K562 (cell line): ENCODE data around the gene CHD6. TPM values are rescaled to one million over a fixed set of nuclear protein-coding genes. Genes with fewer than 3 reads are reported as not detected.

Experiments used
- ATAC-seq: fragments of 200-7000 bp; cut with Tn5 transposase; 3 replicates; pipeline ENCODE4 v1.9.1; 2020; ENCODE audit warnings: moderate library complexity
- BruUV-seq: library from RNA; stranded (reverse); fragments of 400-500 nt; replicated peaks from 2 replicates; lab custom pipeline; 2021; lab: Mats Ljungman, UMichigan
- CTCF ChIA-PET: fragments of 300-600 bp; formaldehyde crosslinking; extraction: SDS; loops from one replicate; lab custom pipeline; 2021; ENCODE audit warnings: low intra/inter-chr PET ratio; lab: Yijun Ruan, JAX
- POLR2A ChIA-PET: fragments of 300-600, 350-650 bp; sonication (Branson Sonifier 250); formaldehyde crosslinking; extraction: SDS; loops from one replicate; lab custom pipeline; 2021; ENCODE audit warnings: antibody characterized with exemption, inconsistent platforms; lab: Yijun Ruan, JAX
- DNase-seq, 4 experiments: peaks; one replicate each; pipeline versions ENCODE4 v3.0.0 to v3.0.0-alpha.2; 2011 to 2018; ENCODE audit warnings: low spot score in 3 of 4, mixed read lengths in 3 of 4; ENCODE audit errors: extremely low read depth in 1 of 4
- FAIRE-seq: peaks from 2 replicates; lab custom pipeline; 2011; peaks lifted over from hg19 to GRCh38; lab: Jason Lieb, UNC
- H2AFZ ChIP-seq: 2 replicates; pipeline ENCODE4 v1.6.0; 2011; ENCODE audit warnings: low read depth, low read length, control low read depth, inconsistent platforms
- H3K27ac ChIP-seq: fragments of 200-600 bp; 3 replicates; pipeline ENCODE4 v1.8.0; 2011; ENCODE audit warnings: low read depth, mild to moderate bottlenecking, control low read depth, inconsistent platforms, low read length, moderate library complexity, mixed read lengths; ENCODE audit errors: extremely low read depth
- H3K27me3 ChIP-seq, 2 experiments: fragments of 300-600 bp in 1 of 2; 2 replicates in 1 of 2; 3 replicates in 1 of 2; pipeline versions ENCODE4 v1.6.0 to v1.8.0; 2011; ENCODE audit warnings: inconsistent platforms in 2 of 2, low read length in 2 of 2, mild to moderate bottlenecking in 1 of 2, mixed read lengths in 1 of 2, moderate library complexity in 1 of 2; ENCODE audit not compliant: control insufficient read depth in 2 of 2, insufficient read depth in 2 of 2
- H3K36me3 ChIP-seq: fragments of 300-600 bp; 3 replicates; pipeline ENCODE4 v1.8.0; 2011; ENCODE audit warnings: mild to moderate bottlenecking, low read length, inconsistent platforms; ENCODE audit not compliant: control insufficient read depth, insufficient read depth
- H3K4me1 ChIP-seq, 2 experiments: fragments of 200-600 bp in 1 of 2; replicated peaks in 1 of 2; 2 replicates in 1 of 2; 3 replicates in 1 of 2; pipeline versions ENCODE4 v1.5.1 to v1.8.0; 2011; ENCODE audit warnings: inconsistent platforms in 2 of 2, low read length in 2 of 2, mild to moderate bottlenecking in 1 of 2, mixed read lengths in 1 of 2, moderate library complexity in 1 of 2; ENCODE audit not compliant: control insufficient read depth in 2 of 2, insufficient read depth in 2 of 2
- H3K4me2 ChIP-seq: 2 replicates; pipeline ENCODE4 v1.6.1; 2011; ENCODE audit warnings: low read length, control low read depth, inconsistent platforms, mixed read lengths; ENCODE audit not compliant: insufficient read depth
- H3K4me3 ChIP-seq: fragments of 200-600 bp; sonication (generic), shearing (Covaris generic); 2 replicates; pipeline ENCODE4 v1.5.1; 2016; ENCODE audit warnings: control low read depth, inconsistent platforms
- H3K79me2 ChIP-seq: fragments of 200-600 bp; 3 replicates; pipeline ENCODE4 v1.8.0; 2011; ENCODE audit warnings: low read length, inconsistent platforms; ENCODE audit not compliant: control insufficient read depth, insufficient read depth
- H3K9ac ChIP-seq, 2 experiments: 2 replicates each; pipeline versions ENCODE4 v1.6.0 to v1.6.1; 2011; ENCODE audit warnings: low read depth in 2 of 2, low read length in 2 of 2, control low read depth in 1 of 2, inconsistent platforms in 1 of 2, mild to moderate bottlenecking in 1 of 2, mixed read lengths in 1 of 2; ENCODE audit not compliant: insufficient read depth in 1 of 2
- H3K9me1 ChIP-seq: one replicate; pipeline ENCODE4 v1.6.0; 2011; ENCODE audit warnings: inconsistent platforms, mild to moderate bottlenecking, low read length, moderate library complexity; ENCODE audit not compliant: control insufficient read depth, insufficient read depth
- H3K9me3 ChIP-seq: replicated peaks from 2 replicates; pipeline ENCODE4 v1.5.1; 2011; ENCODE audit warnings: low read depth, low read length, inconsistent platforms; ENCODE audit not compliant: control insufficient read depth, insufficient read depth
- H4K20me1 ChIP-seq: replicated peaks from 2 replicates; pipeline ENCODE4 v1.6.1; 2011; ENCODE audit warnings: low read length, inconsistent platforms, mixed read lengths; ENCODE audit not compliant: control insufficient read depth, insufficient read depth
- ARID1B ChIP-seq: fragments of 450-650 bp; IDR thresholded peaks from 2 replicates; pipeline ENCODE4 v1.6.1; 2016; ENCODE audit warnings: antibody characterized with exemption, mild to moderate bottlenecking, inconsistent platforms
- DIDO1 ChIP-seq: fragments of 450-650 bp; IDR thresholded peaks from 2 replicates; pipeline ENCODE4 v1.6.1; 2016; ENCODE audit warnings: low read depth, missing biosample characterization, missing genetic modification characterization
- EWSR1 ChIP-seq: fragments of 450-650 bp; IDR thresholded peaks from 2 replicates; pipeline ENCODE4 v1.6.1; 2018; ENCODE audit warnings: borderline replicate concordance, mild to moderate bottlenecking, low read depth, moderate library complexity; ENCODE audit not compliant: partially characterized antibody
- KDM1A ChIP-seq, 2 experiments: fragments of 450-650 bp; IDR thresholded peaks; 2 replicates each; pipeline ENCODE4 v1.6.1; 2016; ENCODE audit warnings: mild to moderate bottlenecking in 2 of 2
- MAZ ChIP-seq, 2 experiments: fragments of 450-650 bp in 1 of 2; sonication (generic) in 1 of 2; formaldehyde crosslinking; IDR thresholded peaks in 1 of 2; conservative IDR thresholded peaks in 1 of 2; 2 replicates each; pipeline versions ENCODE4 v1.4.0 to v1.5.0; 2020; ENCODE audit warnings: mild to moderate bottlenecking in 1 of 2, missing genetic modification reagents in 1 of 2
- MCM2 ChIP-seq: fragments of 450-650 bp; IDR thresholded peaks from 2 replicates; pipeline ENCODE4 v1.6.1; 2017; ENCODE audit warnings: low read depth, mild to moderate bottlenecking
- RFX5 ChIP-seq: IDR thresholded peaks from 2 replicates; pipeline ENCODE4 v1.6.1; 2011; ENCODE audit warnings: low read depth, mild to moderate bottlenecking, improper control_type of control experiment, low read length
- SETDB1 ChIP-seq: IDR thresholded peaks from one replicate; pipeline ENCODE4 v1.6.1; 2012; ENCODE audit warnings: low read length, control low read depth, inconsistent platforms
- TARDBP ChIP-seq: fragments of 450-650 bp; IDR thresholded peaks from 2 replicates; pipeline ENCODE4 v1.6.1; 2016
- TRIM28 ChIP-seq: fragments of 450-650 bp; IDR thresholded peaks from 2 replicates; pipeline ENCODE4 v1.6.1; 2017
- U2AF2 ChIP-seq: fragments of 200-400 bp; formaldehyde crosslinking; optimal IDR thresholded peaks from 2 replicates; pipeline ENCODE3; 2017; ENCODE audit warnings: low read depth, mild to moderate bottlenecking, low read length
- ZC3H4 ChIP-seq: sonication (generic); formaldehyde crosslinking; IDR thresholded peaks from 2 replicates; pipeline ENCODE4 v1.9.0; 2021; ENCODE audit warnings: missing genetic modification reagents, borderline replicate concordance
- ZNF175 ChIP-seq: fragments of 200-800 bp; sonication (Bioruptor generic); IDR thresholded peaks from 2 replicates; pipeline ENCODE4 v1.6.1; 2016; ENCODE audit warnings: low read depth, mild to moderate bottlenecking, missing genetic modification characterization, missing compliant biosample characterization
- ZNF282 ChIP-seq: sonication (generic); formaldehyde crosslinking; IDR thresholded peaks from 2 replicates; pipeline ENCODE4 v1.8.1; 2023; ENCODE audit warnings: missing genetic modification reagents
- ZNF830 ChIP-seq: fragments of 250-450 bp; sonication (Bioruptor Pico); IDR thresholded peaks from 2 replicates; pipeline ENCODE4 v1.5.0; 2021; ENCODE audit warnings: mild to moderate bottlenecking
- WGBS: fragments of 100-300 bp; shearing (Covaris generic); methylation state at CpG from one replicate; pipeline ENCODE4 v1.1.6; 2016; ENCODE audit warnings: low coverage, mixed read lengths; ENCODE audit not compliant: insufficient coverage; ENCODE audit errors: missing lambda C conversion rate; 5-methylcytosine and 5-hydroxymethylcytosine counted together
- in situ Hi-C: fragments of 300-500 bp; cut with MboI; formaldehyde crosslinking; loops from 4 replicates; pipeline ENCODE4 v1.15.0; 2018; ENCODE audit warnings: inconsistent platforms, mixed read lengths
- intact Hi-C: fragments of 100-400 bp; cut with micrococcal nuclease; formaldehyde crosslinking; loops from 2 replicates; pipeline ENCODE4 v1.14.2; 2022
- polyA plus RNA-seq, 8 experiments: library from polyadenylated mRNA; depleted of rRNA in 4 of 8; stranded (reverse) in 5 of 8; unstranded in 3 of 8; fragments of >200 nt; fragmentation: Nextera tagmentation in 2 of 8; fragmentation: Illumina TruSeq in 1 of 8; extraction: Ambion mirVana in 2 of 8; extraction: Trizol in 1 of 8; gene quantifications; 2 replicates each; pipeline versions ENCODE4 v1.2.1 to v1.2.3, GENCODE V29; 2011 to 2014; ENCODE audit warnings: inconsistent platforms in 1 of 8, missing spikeins in 1 of 8
- total RNA-seq, 7 experiments: library from RNA; depleted of rRNA in 6 of 7; stranded (reverse); fragments of >200 nt in 6 of 7; fragmentation: Illumina TruSeq in 2 of 7; extraction: Trizol in 2 of 7; gene quantifications; 2 replicates each; pipeline versions ENCODE4 v1.2.1 to v1.2.3, GENCODE V29; 2011 to 2021; ENCODE audit warnings: low replicate concordance in 1 of 7
- TF ChIP-seq, protein P1 (sequence below): fragments of 200-800 bp; sonication (Bioruptor generic); IDR thresholded peaks from 2 replicates; pipeline ENCODE4 v1.6.1; 2016; ENCODE audit warnings: missing genetic modification characterization, missing compliant biosample characterization
- TF ChIP-seq, protein P2 (sequence below): fragments of 250-450 bp; sonication (Bioruptor Pico); IDR thresholded peaks from 2 replicates; pipeline ENCODE4 v1.5.0; 2020; ENCODE audit warnings: mild to moderate bottlenecking

The CHD6 gene
- total and polyA plus RNA-seq, 9 of the 15 experiments (the other 6 are each of a cell fraction or from before 2014, with no cell fraction given) = 3.9 to 24.2 (median 12.8) TPM

DNA sequence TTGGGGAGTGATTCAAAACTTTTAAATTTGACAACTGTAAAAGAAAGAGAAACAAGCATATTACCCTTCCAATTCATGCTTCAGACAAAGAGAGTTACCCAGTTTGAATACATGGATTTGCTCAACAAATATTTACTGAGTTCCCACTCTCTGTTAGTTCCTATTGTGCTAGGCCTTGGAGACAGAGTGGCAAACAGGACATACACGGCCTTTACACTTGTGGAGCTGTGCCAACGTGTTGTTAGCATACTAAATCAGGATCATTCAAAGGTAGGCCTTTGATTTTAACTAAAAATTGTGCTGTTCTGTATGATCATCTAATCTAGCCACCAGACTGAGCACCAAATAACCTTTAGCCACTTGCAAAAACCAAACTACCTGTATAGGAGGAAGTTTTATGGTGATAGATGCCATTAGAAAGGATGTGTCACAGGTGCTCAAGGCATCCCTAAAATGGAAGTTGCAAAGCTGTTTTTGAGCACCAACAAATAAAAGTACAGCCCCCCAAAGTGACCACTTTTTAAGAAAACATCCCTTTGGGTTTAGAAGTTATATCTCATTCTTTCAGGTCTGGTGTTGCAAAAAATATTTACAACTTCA lies 84.5 kb downstream of the CHD6 start:
- Histone ChIP-seq H3K36me3 (peaks cover 16% of the 10 kb centered on the region), H3K9ac (no peak overlapping the region), H3K4me2 (no peak overlapping the region), H2AFZ (no peak overlapping the region), H3K27ac (no peak overlapping the region), H3K27me3 (no peaks in the 10 kb centered on the region), H3K79me2 (peaks cover 19% of the 10 kb centered on the region), H3K4me3 (no peak overlapping the region), H4K20me1 (no peaks in the 10 kb centered on the region), H3K9me3 (peaks cover 10% of the 10 kb centered on the region), H3K9me1 (no peaks in the 10 kb centered on the region), H3K4me1 (peaks cover 0 to 8% of the 10 kb centered on the region in 2 experiments; a peak in 2 of 5 replicates)
- FAIRE-seq (no peak), ATAC-seq (no peak), DNase-seq (no peak)
- intact Hi-C loops (no loop called here), in situ Hi-C loops (no loop called here)
- ChIA-PET CTCF (no interaction called here), POLR2A (interaction anchor here (3.3 kb wide), 1 partner anchor 8 kb away, joined by 15 read pairs; no protein-coding TSS in a partner anchor)
- BruUV-seq = no TSS peak
- WGBS = 42% methylated on average over 2 of the region's 2 CpGs
- no peak for TF ChIP-seq MAZ (CRISPR knock-in tag; conservative IDR thresholded peaks at IDR 0.05 in 1 of 2, IDR thresholded peaks at IDR 0.05 in 1 of 2)
- TF ChIP-seq ARID1B = no peak
- no peak for TF ChIP-seq RFX5
- no peak for TF ChIP-seq ZNF830 (CRISPR knock-in tag)
- TF ChIP-seq, protein P1, sequence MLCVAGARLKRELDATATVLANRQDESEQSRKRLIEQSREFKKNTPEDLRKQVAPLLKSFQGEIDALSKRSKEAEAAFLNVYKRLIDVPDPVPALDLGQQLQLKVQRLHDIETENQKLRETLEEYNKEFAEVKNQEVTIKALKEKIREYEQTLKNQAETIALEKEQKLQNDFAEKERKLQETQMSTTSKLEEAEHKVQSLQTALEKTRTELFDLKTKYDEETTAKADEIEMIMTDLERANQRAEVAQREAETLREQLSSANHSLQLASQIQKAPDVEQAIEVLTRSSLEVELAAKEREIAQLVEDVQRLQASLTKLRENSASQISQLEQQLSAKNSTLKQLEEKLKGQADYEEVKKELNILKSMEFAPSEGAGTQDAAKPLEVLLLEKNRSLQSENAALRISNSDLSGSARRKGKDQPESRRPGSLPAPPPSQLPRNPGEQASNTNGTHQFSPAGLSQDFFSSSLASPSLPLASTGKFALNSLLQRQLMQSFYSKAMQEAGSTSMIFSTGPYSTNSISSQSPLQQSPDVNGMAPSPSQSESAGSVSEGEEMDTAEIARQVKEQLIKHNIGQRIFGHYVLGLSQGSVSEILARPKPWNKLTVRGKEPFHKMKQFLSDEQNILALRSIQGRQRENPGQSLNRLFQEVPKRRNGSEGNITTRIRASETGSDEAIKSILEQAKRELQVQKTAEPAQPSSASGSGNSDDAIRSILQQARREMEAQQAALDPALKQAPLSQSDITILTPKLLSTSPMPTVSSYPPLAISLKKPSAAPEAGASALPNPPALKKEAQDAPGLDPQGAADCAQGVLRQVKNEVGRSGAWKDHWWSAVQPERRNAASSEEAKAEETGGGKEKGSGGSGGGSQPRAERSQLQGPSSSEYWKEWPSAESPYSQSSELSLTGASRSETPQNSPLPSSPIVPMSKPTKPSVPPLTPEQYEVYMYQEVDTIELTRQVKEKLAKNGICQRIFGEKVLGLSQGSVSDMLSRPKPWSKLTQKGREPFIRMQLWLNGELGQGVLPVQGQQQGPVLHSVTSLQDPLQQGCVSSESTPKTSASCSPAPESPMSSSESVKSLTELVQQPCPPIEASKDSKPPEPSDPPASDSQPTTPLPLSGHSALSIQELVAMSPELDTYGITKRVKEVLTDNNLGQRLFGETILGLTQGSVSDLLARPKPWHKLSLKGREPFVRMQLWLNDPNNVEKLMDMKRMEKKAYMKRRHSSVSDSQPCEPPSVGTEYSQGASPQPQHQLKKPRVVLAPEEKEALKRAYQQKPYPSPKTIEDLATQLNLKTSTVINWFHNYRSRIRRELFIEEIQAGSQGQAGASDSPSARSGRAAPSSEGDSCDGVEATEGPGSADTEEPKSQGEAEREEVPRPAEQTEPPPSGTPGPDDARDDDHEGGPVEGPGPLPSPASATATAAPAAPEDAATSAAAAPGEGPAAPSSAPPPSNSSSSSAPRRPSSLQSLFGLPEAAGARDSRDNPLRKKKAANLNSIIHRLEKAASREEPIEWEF = no peak
- no peak for TF ChIP-seq ZC3H4 (CRISPR knock-in tag)
- no peak for TF ChIP-seq ZNF175 (CRISPR knock-in tag)
- TF ChIP-seq SETDB1 = no peak
- TF ChIP-seq MCM2 = no peak
- no peak for TF ChIP-seq EWSR1
- TF ChIP-seq, protein P2, sequence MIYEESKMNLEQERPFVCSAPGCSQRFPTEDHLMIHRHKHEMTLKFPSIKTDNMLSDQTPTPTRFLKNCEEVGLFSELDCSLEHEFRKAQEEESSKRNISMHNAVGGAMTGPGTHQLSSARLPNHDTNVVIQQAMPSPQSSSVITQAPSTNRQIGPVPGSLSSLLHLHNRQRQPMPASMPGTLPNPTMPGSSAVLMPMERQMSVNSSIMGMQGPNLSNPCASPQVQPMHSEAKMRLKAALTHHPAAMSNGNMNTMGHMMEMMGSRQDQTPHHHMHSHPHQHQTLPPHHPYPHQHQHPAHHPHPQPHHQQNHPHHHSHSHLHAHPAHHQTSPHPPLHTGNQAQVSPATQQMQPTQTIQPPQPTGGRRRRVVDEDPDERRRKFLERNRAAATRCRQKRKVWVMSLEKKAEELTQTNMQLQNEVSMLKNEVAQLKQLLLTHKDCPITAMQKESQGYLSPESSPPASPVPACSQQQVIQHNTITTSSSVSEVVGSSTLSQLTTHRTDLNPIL (CRISPR knock-in tag) = no peak
- no peak for TF ChIP-seq TARDBP
- TF ChIP-seq TRIM28 = no peak
- TF ChIP-seq U2AF2 = no peak
- TF ChIP-seq DIDO1 (tag) = no peak
- no peak for TF ChIP-seq KDM1A (IDR thresholded peaks at IDR 0.05)
- no peak for TF ChIP-seq ZNF282 (CRISPR knock-in tag)
